NCI-H748 treated with DMSO at 0.1 percent for 48 hours (cell line): ENCODE results near the gene GNAI3.
"Not testable (repeated sequence)": the region's sequence is repeated elsewhere in the genome, so short reads cannot be mapped to it uniquely, and the experiment has no call there.

Experiments used
- DNase-seq: peaks from one replicate; lab custom pipeline; 2025; lab: John Stamatoyannopoulos, UW

GNAI3 gene

DNA sequence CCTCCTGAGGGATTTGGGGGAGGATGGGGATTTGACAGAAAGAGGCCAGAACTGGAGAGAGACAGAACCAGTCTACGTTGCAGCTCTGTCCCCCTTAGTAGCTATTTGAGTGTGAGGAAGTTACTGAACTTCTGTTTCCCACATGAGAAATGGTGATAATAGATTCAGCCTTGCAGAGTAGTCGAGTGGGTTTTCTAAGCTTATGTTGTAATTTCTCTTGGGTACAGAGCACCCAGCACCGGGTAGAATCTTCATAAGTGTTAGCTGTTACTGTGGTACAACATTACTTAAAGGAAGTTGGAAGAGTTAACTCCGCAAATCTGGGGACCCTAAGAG, 112.2 kb downstream of the GNAI3 start:
- not testable (repeated sequence) for DNase-seq

DNA sequence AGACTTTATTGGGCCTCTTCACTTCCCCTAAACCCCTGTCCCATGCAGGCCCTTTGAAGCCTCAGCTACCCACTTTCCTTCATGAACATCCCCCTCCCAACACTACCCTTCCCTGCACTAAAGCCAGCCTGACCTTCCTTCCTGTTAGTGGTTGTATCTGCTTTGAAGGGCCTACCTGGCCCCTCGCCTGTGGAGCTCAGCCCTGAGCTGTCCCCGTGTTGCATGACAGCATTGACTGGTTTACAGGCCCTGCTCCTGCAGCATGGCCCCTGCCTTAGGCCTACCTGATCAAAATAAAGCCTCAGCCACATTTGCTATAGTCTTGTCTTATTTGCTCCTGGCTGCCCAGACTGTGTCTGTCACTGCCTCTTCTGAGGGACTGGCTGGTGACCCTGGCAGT, 113.0 kb downstream of the GNAI3 start:
- no peak for DNase-seq

DNA sequence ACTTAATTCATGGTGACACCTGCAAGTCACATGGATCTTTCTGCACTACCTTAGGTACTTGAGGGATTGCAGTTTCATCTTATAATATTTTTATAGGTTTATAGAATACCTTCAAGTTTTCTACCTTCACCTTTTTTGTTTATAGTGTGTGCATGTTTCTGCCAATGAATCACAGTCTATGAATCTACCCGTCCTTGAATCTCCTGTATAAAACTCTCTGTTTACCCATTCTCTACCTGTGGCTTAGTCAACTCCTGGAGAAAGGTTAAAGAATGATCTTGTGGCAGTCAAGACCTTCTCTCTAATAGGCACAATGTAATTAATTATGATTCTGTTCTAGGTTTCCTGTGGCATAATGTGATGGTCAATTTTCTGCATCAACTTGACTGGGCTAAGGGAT, 116.3 kb downstream of the GNAI3 start:
- DNase-seq, result no peak

GRCh38 chr1:109667452-109668122, 119.2 kb downstream of the GNAI3 start, which contains the start of gene GSTM2:
TSS of gene GSTM2 (plus strand) at chr1:109668057. CDS start at chr1:109668116, 59 bp downstream.
- DNase-seq, result no peak
